Measurements from ENCODE around the gene LAMB4.

Gene LAMB4

DNA sequence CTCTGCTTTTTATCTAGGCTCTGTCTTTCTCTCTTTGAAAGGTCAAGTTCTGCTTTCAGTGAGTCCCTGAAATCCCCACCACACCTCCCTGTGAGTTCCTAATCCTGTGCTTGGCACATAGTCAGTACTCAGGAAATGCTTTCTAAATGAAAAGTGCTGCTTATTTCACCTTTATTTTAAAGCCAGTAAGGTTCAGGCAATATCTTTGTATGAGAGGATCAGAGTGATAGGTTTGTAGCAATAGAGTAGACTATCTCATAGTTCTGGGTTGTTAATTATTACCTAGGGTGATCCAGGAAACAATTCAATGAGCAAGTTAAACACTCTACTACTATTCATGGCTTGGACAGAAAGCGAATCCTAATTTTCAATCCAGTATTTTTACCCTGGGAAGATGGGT is 119.8 kb downstream of the LAMB4 start:
- no peak for DNase-seq

GRCh38 chr7:108009873-108010272 is 120.3 kb downstream of the LAMB4 start:
- no peak for DNase-seq

DNA sequence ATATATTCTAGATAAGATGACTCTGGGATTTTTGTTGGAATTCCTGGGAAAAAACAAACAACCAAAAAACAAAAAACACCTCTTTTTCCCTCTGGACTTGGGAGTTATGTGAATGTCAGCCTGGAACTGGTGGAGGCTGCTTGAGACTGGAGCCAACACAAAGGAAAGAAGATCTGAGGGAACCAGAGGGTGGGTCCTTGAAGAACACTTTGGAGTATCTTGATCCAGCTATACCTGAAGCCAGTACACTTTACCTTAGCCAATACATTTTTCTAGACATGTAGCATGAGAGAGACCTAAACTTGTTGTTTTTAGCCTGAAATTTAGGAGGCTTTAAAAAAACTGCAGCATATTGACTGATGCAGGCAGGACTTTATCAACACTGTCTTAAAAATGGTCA is 121.3 kb downstream of the LAMB4 start:
- no peak for DNase-seq

GRCh38 chr7:108008240-108008639 is 121.9 kb downstream of the LAMB4 start:
- DNase-seq, result no peak

- DNase-seq, result no peak
These were observed 122.4 kb downstream of the LAMB4 start for GRCh38 chr7:108007762-108008161.

DNA sequence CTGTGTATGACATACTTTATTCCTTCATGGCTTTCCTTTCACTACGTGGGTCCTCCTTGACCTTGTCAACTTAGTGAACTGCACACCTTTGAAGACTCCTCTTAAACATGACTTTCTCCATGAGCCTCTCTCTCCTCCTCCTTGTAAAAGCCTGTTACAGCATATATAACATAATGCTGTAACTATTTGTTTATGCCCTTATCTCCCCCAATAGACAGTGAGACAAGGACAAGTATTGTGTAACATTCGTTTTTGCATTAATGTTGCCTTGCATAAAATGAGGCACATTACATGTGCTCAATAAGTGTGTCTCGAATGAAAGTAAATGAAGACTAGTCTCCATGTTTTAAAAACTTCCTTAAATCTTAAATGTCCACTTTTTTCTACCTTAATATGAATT is 122.9 kb downstream of the LAMB4 start:
- DNase-seq, result no peak

DNA sequence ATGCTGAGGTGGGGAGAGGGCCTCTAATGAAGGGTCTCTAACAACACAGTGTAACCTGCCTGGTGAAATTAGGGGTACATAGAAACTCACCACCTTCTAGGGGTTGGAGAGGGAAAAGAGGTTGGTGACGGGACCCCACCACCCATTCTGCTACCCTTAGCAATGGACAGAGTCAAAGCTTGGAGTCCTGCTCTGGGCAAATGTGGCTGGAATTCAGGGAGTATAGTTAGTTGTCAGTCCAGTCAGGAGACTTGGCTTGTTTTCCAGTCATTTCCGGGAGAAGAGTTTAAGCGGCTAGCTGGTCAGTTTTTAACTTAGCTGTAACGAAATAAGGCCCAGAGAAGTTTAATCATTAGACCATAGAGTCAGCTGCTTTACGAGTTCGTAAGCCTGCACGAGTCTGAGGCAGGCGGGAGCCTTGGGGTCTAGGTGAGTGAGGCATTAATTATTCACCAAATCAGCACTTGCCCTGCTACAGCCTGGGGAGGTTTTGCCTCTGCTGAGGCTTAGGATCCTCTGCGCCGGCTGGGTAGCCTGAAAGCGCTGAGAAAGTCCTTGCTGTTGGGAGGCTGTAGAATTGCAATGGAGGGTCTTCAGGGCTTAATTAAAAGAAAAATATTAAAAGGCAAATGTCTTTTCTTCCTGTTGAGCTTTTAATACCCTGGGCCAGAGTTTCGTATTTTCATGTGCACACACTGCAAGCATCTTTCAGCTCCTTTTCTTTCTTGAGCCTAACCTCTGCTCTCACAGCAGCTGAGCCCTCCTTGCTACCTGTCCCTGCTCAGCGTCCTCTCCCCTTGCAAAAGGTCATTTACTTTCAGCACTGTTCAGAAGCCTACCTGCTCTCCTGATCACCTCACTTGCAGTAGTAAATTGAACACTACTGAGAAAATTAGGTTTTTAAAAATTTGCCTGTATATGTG is 125.7 kb downstream of the LAMB4 start:
- no peak for DNase-seq

GRCh38 chr7:108003599-108003935 is 126.6 kb downstream of the LAMB4 start:
- DNase-seq, result no peak

GRCh38 chr7:108002726-108003598 is 127.2 kb downstream of the LAMB4 start, which contains the start of gene LAMB1:
LAMB1 (minus strand) TSS chr7:108003161; CDS start chr7:108002885, 276 bp downstream.
- peak; percentile 86 for DNase-seq

- peak; percentile 69 for DNase-seq
These were observed 128.1 kb downstream of the LAMB4 start for GRCh38 chr7:108001764-108002725.

GRCh38 chr7:108000875-108001763 is 129.0 kb downstream of the LAMB4 start:
- DNase-seq, result no peak

GRCh38 chr7:107999779-108000560 is 130.2 kb downstream of the LAMB4 start:
- DNase-seq, result no peak

DNA sequence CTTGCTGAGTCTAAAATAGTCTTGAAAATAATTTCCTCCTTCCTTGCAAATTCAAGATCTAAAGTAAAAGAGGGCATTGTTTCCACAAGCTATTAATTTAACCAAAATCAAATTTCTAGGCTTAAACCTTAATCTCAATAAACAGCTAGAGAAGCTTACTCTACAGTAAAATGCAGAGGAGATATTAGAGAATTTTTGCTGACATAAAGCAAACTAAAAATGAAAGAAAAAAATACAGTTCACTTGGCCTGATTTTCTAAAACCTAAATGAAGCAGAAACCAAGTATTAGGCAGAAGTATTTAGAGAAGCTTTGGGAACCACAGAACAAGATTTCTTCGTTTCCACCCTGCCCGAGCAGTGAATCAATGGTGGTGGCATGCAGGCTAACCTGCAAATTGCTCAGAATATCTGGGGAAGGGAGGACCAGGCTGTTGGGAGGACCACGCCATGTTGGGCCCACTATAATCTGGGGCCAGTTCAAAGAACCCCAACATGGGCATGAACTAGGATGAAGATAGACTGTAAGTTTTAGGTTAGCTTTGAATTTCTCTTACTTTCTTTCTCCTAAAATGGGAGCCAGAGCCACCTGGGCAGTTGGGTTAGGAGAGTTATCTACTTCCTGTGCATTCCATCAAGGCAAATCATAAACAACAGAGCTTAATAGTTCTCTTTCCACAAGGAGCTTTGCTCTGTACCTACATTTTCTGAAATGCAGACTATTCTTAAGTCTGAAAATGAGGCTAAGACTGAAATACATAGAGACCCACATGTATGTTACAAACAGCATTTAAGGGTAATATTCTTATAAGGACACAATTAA is 131.3 kb downstream of the LAMB4 start:
- no peak for DNase-seq

GRCh38 chr7:107998150-107998549 is 132.0 kb downstream of the LAMB4 start:
- DNase-seq, result no peak

DNA sequence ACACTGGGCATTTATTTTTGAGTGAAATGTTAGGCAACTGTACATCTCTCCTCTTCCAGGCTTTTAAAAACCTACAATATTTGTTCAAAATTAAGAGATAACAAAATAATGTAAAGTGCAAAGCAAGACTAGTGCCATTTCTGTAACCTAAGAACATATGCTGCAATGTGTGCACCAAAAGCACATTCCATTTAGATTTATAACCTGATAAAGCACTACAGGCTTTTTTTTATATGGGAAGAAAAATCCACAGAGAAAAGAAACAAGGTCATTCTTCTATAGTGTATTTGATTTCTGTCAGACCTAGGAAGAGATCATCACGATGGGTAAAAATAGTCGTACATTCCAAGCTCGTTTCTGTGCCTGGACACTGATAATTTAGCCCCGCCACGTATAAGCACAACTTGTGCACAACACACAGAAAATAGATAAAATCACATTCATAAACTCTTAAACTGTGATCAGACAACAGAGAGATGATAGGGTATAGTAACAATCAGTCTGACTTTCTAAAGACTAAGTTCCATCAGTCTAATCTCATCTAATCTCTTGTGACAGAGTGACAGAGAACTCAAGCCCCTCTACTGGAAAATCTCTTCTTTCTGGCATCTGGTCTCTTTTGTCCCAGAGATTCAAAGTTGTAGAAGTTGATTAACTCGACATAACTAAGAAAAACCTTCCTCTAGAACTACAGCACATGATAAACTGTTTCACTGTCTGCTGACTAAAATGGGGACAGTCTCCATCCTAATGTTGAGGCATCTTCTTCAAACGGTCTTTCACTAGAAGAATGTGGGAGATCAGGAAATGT is 133.9 kb downstream of the LAMB4 start:
- DNase-seq, result no peak

GRCh38 chr7:107995184-107996071 is 134.7 kb downstream of the LAMB4 start:
- DNase-seq, result peak; percentile 81

DNA sequence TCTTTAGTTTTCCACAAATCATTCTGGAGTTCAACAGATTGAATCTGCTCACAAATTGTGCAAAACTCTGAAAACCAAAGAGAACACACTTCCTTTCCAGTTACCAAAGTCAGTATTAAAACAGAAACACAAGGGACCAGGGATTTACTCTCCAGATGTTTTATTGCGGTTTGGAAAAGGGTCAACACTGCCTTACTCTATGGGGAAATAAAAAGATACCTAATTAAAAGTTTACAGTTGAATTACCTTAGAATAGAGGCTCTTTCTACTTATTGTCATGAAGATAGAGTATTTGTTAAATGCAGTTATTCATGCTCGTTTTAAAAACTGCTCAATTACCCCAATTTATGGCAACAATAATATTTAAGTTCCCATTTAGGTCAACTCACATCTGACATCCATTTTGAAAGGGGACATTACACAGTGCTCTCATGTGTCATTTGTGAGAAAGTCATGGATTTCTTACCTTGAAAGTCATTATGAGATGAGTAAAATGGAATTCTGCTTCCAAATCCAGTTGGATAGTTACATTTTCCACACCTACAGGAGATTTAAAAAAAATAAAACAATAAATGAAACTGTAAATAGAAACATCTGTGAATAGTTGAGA is 135.6 kb downstream of the LAMB4 start:
- DNase-seq, result no peak
